HEK293 (cell line): Measurements from ENCODE around the gene ACAD9.

Source experiments
- CTCF ChIA-PET: fragments of 350-600 bp; formaldehyde crosslinking; extraction: SDS; loops from one replicate; lab custom pipeline; 2021; ENCODE audit warnings: antibody characterized with exemption; lab: Yijun Ruan, JAX
- POLR2A ChIA-PET: fragments of 300-600 bp; formaldehyde crosslinking; extraction: SDS; loops from one replicate; lab custom pipeline; 2020; ENCODE audit warnings: antibody characterized with exemption, inconsistent platforms; lab: Yijun Ruan, JAX
- H3K27ac ChIP-seq: fragments of 200-500 bp; sonication (Bioruptor generic); 2 replicates; pipeline ENCODE4 v1.5.1; 2014; ENCODE audit warnings: low read depth, low read length, control low read depth, inconsistent platforms; ENCODE audit errors: extremely low read depth
- H3K36me3 ChIP-seq, 2 experiments: fragments of 200-500 bp in 1 of 2; sonication (Bioruptor generic) in 1 of 2; 1 replicate in 1 of 2; 2 replicates in 1 of 2; pipeline ENCODE4 v1.5.1; 2014 to 2017; ENCODE audit warnings: inconsistent platforms in 2 of 2, low read length in 2 of 2; ENCODE audit not compliant: control insufficient read depth in 2 of 2, insufficient read depth in 1 of 2
- H3K4me1 ChIP-seq: fragments of 200-500 bp; sonication (Bioruptor generic); 2 replicates; pipeline ENCODE4 v1.5.1; 2014; ENCODE audit warnings: mild to moderate bottlenecking, low read length, inconsistent platforms; ENCODE audit not compliant: control insufficient read depth, insufficient read depth
- H3K4me3 ChIP-seq: 2 replicates; pipeline ENCODE4 v1.5.1; 2011; ENCODE audit warnings: low read depth, mild to moderate bottlenecking, control low read depth, low read length, moderate library complexity
- H3K9me3 ChIP-seq: fragments of 200-500 bp; sonication (Bioruptor generic); 2 replicates; pipeline ENCODE4 v1.5.1; 2014; ENCODE audit warnings: low read depth, low read length, inconsistent platforms; ENCODE audit not compliant: control insufficient read depth, insufficient read depth
- OSR2 ChIP-seq: fragments of 450-650 bp; formaldehyde crosslinking; IDR thresholded peaks from 2 replicates; pipeline ENCODE4 v1.5.1; 2016; ENCODE audit warnings: missing biosample characterization, missing genetic modification characterization
- SALL2 ChIP-seq: fragments of 450-650 bp; formaldehyde crosslinking; IDR thresholded peaks from 2 replicates; pipeline ENCODE4 v1.5.0; 2017; ENCODE audit warnings: missing biosample characterization, mild to moderate bottlenecking, missing genetic modification characterization, borderline replicate concordance
- SCRT2 ChIP-seq: fragments of 450-650 bp; formaldehyde crosslinking; IDR thresholded peaks from 2 replicates; pipeline ENCODE4 v1.5.1; 2016; ENCODE audit warnings: missing biosample characterization, missing genetic modification characterization
- YY1 ChIP-seq: fragments of 450-650 bp; formaldehyde crosslinking; IDR thresholded peaks from 2 replicates; pipeline ENCODE4 v1.5.1; 2018; ENCODE audit warnings: missing biosample characterization, missing genetic modification characterization
- ZFP69B ChIP-seq: fragments of 450-650 bp; formaldehyde crosslinking; IDR thresholded peaks from 2 replicates; pipeline ENCODE4 v1.5.1; 2016; ENCODE audit warnings: missing biosample characterization, missing genetic modification characterization
- ZIC2 ChIP-seq: fragments of 450-650 bp; formaldehyde crosslinking; IDR thresholded peaks from 2 replicates; pipeline ENCODE4 v1.5.1; 2016; ENCODE audit warnings: missing biosample characterization, missing genetic modification characterization
- ZNF184 ChIP-seq: fragments of 450-650 bp; IDR thresholded peaks from 2 replicates; pipeline ENCODE4 v1.5.1; 2018; ENCODE audit warnings: missing biosample characterization, mild to moderate bottlenecking, missing genetic modification characterization
- ZNF350 ChIP-seq: fragments of 450-650 bp; formaldehyde crosslinking; IDR thresholded peaks from 2 replicates; pipeline ENCODE4 v1.5.0; 2017; ENCODE audit warnings: missing biosample characterization, mild to moderate bottlenecking, missing genetic modification characterization
- ZNF529 ChIP-seq: fragments of 450-650 bp; formaldehyde crosslinking; IDR thresholded peaks from 2 replicates; pipeline ENCODE4 v1.5.1; 2017; ENCODE audit warnings: missing genetic modification characterization, missing biosample characterization; ENCODE audit not compliant: insufficient replicate concordance
- ZNF596 ChIP-seq: fragments of 450-650 bp; IDR thresholded peaks from 2 replicates; pipeline ENCODE4 v1.5.0; 2018; ENCODE audit warnings: missing biosample characterization, mild to moderate bottlenecking, missing genetic modification characterization, moderate library complexity
- ZNF76 ChIP-seq: fragments of 450-650 bp; formaldehyde crosslinking; IDR thresholded peaks from 2 replicates; pipeline ENCODE4; 2016; ENCODE audit warnings: low read depth, missing biosample characterization, missing genetic modification characterization, borderline replicate concordance
- TF ChIP-seq, protein P1 (sequence below): fragments of 450-650 bp; formaldehyde crosslinking; IDR thresholded peaks from 2 replicates; pipeline ENCODE4 v1.5.1; 2016; ENCODE audit warnings: missing biosample characterization, missing genetic modification characterization
- TF ChIP-seq, protein P2 (sequence below): fragments of 450-650 bp; formaldehyde crosslinking; IDR thresholded peaks from 2 replicates; pipeline ENCODE4 v1.5.1; 2016; ENCODE audit warnings: missing biosample characterization, missing genetic modification characterization, low read depth
- TF ChIP-seq, protein P3 (sequence below): fragments of 450-650 bp; formaldehyde crosslinking; IDR thresholded peaks from 2 replicates; pipeline ENCODE4 v1.5.1; 2016; ENCODE audit warnings: missing biosample characterization, missing genetic modification characterization
- TF ChIP-seq, protein P4 (sequence below): fragments of 450-650 bp; formaldehyde crosslinking; IDR thresholded peaks from 2 replicates; pipeline ENCODE4 v1.5.1; 2016; ENCODE audit warnings: missing biosample characterization, missing genetic modification characterization
- TF ChIP-seq, protein P5 (sequence below): fragments of 450-650 bp; formaldehyde crosslinking; IDR thresholded peaks from 2 replicates; pipeline ENCODE4; 2016; ENCODE audit warnings: missing biosample characterization, missing genetic modification characterization

Gene ACAD9

DNA sequence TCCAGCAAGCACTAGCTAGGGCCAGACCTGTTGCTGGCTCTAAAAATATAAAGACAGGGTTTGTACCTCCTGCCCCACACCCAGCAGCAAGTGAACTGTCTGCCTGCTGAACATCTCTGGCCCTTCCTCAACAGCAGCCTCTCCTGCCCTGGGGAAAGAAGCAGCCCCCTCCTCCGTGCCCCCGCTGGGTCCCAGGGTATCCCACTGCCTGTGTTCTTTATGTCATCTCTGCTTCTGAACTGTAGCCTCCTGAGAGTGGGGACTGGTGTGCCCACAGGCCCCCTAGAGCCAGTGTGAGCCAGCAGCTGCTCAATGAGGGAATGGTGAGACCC lies 54.5 kb downstream of the ACAD9 start:
- ChIA-PET CTCF (no interaction called here), POLR2A (no interaction called here)
- H3K9me3 ChIP-seq = no peaks in the 10 kb centered on the region
- no peak overlapping the region for H3K4me3 ChIP-seq
- TF ChIP-seq SCRT2 (peak; percentile 60; the same call in 1 of the 2 replicates), ZIC2 (tag by site-specific recombination) (peak; percentile 27; the same call in 1 of the 2 replicates), YY1 (tag by site-specific recombination) (no peak)
- TF ChIP-seq, all 188 proteins: peak for 2
- no peaks in the 10 kb centered on the region for H3K36me3 ChIP-seq
- no peaks in the 10 kb centered on the region for H3K4me1 ChIP-seq
- H3K27ac ChIP-seq = no peak overlapping the region

DNA sequence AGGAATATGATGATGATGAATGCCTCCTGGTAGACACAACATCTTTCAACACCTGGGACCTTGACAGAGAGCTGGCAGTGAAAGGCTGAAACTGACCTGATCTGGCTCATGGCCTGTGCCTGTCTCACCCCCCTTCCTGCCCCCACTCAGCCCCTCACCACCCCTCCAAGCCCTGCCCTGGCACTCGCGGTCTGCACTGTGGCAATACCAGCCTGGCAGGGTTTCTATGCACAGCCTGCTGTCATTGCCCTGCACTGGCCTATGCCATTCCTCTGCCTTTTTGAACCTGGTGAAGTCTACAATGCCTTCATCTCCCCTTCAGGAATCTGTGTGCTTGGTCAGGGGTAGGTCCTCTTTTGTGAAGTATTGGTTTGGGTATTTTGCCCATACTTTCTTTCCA lies 56.5 kb downstream of the ACAD9 start:
- CTCF ChIA-PET = interaction anchor here (0.7 kb wide), 1 partner anchor 102 kb away, joined by 3 read pairs; no protein-coding TSS in a partner anchor
- TF ChIP-seq, protein P1, sequence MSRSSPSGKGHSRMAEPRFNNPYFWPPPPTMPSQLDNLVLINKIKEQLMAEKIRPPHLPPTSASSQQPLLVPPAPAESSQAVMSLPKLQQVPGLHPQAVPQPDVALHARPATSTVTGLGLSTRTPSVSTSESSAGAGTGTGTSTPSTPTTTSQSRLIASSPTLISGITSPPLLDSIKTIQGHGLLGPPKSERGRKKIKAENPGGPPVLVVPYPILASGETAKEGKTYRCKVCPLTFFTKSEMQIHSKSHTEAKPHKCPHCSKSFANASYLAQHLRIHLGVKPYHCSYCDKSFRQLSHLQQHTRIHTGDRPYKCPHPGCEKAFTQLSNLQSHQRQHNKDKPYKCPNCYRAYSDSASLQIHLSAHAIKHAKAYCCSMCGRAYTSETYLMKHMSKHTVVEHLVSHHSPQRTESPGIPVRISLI (tag by site-specific recombination) = no peak
- TF ChIP-seq ZNF76 (tag by site-specific recombination) = no peak
- TF ChIP-seq, protein P2, sequence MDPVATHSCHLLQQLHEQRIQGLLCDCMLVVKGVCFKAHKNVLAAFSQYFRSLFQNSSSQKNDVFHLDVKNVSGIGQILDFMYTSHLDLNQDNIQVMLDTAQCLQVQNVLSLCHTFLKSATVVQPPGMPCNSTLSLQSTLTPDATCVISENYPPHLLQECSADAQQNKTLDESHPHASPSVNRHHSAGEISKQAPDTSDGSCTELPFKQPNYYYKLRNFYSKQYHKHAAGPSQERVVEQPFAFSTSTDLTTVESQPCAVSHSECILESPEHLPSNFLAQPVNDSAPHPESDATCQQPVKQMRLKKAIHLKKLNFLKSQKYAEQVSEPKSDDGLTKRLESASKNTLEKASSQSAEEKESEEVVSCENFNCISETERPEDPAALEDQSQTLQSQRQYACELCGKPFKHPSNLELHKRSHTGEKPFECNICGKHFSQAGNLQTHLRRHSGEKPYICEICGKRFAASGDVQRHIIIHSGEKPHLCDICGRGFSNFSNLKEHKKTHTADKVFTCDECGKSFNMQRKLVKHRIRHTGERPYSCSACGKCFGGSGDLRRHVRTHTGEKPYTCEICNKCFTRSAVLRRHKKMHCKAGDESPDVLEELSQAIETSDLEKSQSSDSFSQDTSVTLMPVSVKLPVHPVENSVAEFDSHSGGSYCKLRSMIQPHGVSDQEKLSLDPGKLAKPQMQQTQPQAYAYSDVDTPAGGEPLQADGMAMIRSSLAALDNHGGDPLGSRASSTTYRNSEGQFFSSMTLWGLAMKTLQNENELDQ = no peak
- no peak for TF ChIP-seq ZFP69B (tag by site-specific recombination)
- no peak for TF ChIP-seq ZNF596 (tag by site-specific recombination)
- TF ChIP-seq ZNF529 = no peak
- no peak for TF ChIP-seq ZNF184
- no peak overlapping the region for H3K27ac ChIP-seq
- no peaks in the 10 kb centered on the region for H3K36me3 ChIP-seq
- H3K4me1 ChIP-seq = no peaks in the 10 kb centered on the region
- H3K9me3 ChIP-seq = no peaks in the 10 kb centered on the region
- POLR2A ChIA-PET = no interaction called here
- H3K4me3 ChIP-seq = no peak overlapping the region

DNA sequence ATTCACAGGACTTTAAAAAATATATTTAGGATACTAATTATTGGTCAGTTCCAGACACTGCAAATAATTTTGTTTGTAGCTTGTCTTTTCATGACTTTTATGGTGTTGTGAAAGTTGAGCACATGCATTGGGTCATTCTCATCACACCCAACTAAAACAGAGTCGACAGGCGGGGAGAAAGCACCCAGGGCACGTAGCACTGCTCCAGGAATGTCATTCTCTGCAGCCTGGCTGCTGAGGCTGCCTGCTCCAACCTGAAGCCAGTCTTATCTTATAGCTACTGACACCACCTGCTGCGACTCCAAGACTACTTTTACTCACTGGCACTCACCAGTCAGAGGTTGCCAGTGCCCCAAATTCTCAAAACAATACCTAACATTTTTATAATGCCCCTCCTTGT lies 56.9 kb downstream of the ACAD9 start:
- H3K36me3 ChIP-seq = no peaks in the 10 kb centered on the region
- H3K4me3 ChIP-seq = no peak overlapping the region
- H3K4me1 ChIP-seq = no peaks in the 10 kb centered on the region
- TF ChIP-seq, protein P3, sequence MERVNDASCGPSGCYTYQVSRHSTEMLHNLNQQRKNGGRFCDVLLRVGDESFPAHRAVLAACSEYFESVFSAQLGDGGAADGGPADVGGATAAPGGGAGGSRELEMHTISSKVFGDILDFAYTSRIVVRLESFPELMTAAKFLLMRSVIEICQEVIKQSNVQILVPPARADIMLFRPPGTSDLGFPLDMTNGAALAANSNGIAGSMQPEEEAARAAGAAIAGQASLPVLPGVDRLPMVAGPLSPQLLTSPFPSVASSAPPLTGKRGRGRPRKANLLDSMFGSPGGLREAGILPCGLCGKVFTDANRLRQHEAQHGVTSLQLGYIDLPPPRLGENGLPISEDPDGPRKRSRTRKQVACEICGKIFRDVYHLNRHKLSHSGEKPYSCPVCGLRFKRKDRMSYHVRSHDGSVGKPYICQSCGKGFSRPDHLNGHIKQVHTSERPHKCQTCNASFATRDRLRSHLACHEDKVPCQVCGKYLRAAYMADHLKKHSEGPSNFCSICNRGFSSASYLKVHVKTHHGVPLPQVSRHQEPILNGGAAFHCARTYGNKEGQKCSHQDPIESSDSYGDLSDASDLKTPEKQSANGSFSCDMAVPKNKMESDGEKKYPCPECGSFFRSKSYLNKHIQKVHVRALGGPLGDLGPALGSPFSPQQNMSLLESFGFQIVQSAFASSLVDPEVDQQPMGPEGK = no peak
- TF ChIP-seq OSR2 (tag by site-specific recombination) (0 out of 2 replicates have a peak, but pooled peaks have one; percentile 35), SALL2 (no peak), ZNF350 (no peak)
- TF ChIP-seq, protein P4, sequence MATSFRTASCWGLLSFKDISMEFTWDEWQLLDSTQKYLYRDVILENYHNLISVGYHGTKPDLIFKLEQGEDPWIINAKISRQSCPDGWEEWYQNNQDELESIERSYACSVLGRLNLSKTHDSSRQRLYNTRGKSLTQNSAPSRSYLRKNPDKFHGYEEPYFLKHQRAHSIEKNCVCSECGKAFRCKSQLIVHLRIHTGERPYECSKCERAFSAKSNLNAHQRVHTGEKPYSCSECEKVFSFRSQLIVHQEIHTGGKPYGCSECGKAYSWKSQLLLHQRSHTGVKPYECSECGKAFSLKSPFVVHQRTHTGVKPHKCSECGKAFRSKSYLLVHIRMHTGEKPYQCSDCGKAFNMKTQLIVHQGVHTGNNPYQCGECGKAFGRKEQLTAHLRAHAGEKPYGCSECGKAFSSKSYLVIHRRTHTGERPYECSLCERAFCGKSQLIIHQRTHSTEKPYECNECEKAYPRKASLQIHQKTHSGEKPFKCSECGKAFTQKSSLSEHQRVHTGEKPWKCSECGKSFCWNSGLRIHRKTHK (tag by site-specific recombination) = no peak
- TF ChIP-seq, protein P5, sequence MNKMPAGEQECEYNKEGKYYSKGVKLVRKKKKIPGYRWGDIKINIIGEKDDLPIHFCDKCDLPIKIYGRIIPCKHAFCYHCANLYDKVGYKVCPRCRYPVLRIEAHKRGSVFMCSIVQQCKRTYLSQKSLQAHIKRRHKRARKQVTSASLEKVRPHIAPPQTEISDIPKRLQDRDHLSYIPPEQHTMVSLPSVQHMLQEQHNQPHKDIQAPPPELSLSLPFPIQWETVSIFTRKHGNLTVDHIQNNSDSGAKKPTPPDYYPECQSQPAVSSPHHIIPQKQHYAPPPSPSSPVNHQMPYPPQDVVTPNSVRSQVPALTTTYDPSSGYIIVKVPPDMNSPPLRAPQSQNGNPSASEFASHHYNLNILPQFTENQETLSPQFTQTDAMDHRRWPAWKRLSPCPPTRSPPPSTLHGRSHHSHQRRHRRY = no peak
- no peaks in the 10 kb centered on the region for H3K9me3 ChIP-seq
- H3K27ac ChIP-seq = no peak overlapping the region
- CTCF ChIA-PET = interaction anchor here (0.7 kb wide), 1 partner anchor 102 kb away, joined by 3 read pairs; no protein-coding TSS in a partner anchor
- POLR2A ChIA-PET = interaction anchor here (0.5 kb wide), 1 partner anchor 34 kb away, joined by 3 read pairs; no protein-coding TSS in a partner anchor
